GM19025 (cell line): ENCODE data around the gene GHR.
"Not testable (repeated sequence)": the region's sequence is repeated elsewhere in the genome, so short reads cannot be mapped to it uniquely, and the experiment has no call there.

Experiments used
- ATAC-seq: cut with Tn5 transposase; IDR thresholded peaks from one replicate; pipeline ENCODE4 v1.9.1; 2021; ENCODE audit warnings: mild to moderate bottlenecking, low read depth, moderate library complexity; ENCODE audit not compliant: unreplicated experiment

GHR gene

DNA sequence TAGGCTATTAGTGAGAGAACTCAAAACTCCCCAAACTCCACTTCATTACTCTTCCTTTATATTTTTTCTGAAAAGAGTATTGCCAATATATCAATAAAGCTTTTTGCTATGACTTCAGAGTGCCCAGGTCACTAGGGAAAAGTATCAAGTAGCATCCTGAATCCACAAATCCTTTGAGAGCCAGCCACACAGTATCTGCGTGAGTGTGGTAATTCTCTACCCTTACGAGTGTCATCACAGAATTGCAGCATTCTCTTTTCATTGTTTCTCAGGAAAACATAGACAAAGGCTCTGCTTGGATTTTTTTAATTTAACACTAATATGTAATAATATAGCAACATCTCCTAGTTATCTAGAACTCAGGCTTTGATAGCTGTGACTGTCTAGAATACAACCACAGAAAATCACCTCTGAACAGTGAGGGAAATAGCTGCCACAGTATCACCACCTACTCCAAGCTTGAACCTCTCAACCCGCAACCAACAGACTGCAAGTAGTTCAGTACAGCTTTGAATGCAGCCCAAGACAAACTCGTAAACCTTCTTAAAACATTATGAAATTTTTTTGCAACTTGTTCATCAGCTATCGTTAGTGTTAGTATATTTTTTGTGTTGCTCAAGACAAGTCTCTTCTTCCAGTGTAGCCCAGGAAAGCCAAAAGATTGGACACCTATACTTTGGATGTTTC lies 254.1 kb downstream of the GHR start:
- ATAC-seq = no peak

GRCh38 chr5:42680046-42680445 lies 256.8 kb downstream of the GHR start:
- no peak for ATAC-seq

GRCh38 chr5:42685078-42685477 lies 261.8 kb downstream of the GHR start:
- not testable (repeated sequence) for ATAC-seq

GRCh38 chr5:42689391-42689790 lies 266.2 kb downstream of the GHR start:
- no peak for ATAC-seq

GRCh38 chr5:42691413-42691937 lies 268.2 kb downstream of the GHR start:
- no peak for ATAC-seq

DNA sequence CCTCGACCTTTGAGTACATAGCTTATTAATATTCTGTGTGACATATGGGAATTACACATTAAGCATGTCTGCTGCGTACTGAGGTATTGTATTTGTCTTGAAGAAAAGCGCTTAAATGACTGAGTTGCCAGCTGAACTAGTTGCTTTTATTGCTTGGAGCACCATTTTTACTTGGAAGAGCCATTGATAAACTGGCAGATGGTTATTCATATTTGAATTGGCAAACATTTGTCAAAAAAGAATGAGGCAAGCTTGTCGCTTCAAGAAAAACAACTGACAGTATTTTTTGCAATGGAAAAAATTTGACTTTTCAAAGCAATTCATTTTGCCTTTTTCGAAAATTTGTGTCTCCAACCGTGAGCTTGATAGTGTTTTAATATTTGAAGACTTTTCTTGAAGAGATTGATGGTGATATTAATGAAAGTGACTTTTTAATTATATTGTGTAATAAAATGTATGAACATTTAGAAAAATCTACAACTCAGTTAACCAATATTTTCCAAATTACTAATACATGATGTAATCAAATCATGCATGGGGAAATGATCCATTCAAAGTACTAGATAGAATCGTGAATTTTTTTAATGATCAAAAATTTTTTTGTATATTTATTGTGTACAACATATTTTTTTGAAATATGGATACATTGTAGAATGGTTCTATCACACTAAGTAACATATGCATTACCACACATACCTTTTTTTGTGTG lies 278.3 kb downstream of the GHR start:
- ATAC-seq = no peak

GRCh38 chr5:42703238-42703637 lies 280.0 kb downstream of the GHR start:
- no peak for ATAC-seq

- no peak for ATAC-seq
Observed at GRCh38 chr5:42715785-42716184, 292.5 kb downstream of the GHR start.

- ATAC-seq = no peak
Observed at GRCh38 chr5:42718591-42718990, 295.4 kb downstream of the GHR start.

- ATAC-seq = no peak
Observed at GRCh38 chr5:42719034-42719433, 295.8 kb downstream of the GHR start.

DNA sequence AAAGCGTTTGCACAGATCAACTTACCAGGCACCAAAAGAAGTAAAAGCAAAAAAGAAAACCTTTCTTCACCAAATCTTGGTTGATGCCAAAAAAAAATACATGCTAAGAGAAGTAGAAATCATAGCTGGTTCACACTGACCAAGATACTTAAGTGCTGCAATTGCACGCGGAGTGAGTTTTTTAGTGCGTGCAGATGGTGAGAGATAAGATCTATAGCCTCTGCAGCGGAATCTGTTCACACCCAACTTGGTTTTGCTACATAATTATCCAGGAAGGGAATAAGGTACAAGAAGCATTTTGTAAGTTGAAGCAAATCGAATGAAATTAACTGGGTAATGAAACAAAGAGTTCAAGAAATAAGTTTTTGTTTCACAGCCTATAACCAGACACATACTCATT lies 297.0 kb downstream of the GHR start:
- ATAC-seq = no peak

DNA sequence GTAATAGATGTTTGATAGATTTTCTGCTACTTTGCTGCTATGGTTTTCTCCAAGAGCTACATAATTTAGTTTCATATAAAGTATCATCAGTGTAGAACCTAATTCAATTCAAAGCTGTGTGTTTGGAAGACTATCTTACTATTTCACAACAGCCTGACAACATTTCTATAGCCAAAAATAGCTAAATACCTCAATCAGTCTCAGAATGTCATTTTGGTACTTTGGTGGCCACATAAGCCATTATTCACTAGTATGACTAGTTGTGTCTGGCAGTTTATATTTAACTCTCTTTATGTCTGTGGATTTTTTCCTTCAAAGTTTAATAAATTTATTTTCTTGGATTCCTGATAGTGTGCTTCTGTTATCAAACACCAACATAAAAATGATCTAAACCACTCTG lies 298.2 kb downstream of the GHR start:
- no peak for ATAC-seq

DNA sequence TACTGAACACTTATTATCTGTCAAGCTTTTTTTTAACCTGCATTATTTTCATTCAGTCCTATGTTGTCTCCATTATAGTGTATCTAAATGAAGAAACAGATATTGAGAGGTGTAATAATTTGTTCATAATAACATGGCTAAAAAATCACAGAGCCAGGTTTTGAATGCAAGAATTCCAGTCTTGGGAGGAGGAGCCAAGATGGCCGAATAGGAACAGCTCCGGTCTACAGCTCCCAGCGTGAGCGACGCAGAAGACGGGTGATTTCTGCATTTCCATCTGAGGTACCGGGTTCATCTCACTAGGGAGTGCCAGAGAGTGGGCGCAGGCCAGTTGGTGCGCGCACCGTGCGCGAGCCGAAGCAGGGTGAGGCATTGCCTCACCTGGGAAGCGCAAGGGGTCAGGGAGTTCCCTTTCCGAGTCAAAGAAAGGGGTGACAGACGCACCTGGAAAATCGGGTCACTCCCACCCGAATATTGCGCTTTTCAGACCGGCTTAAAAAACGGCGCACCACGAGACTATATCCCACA lies 311.4 kb downstream of the GHR start:
- ATAC-seq = not testable (repeated sequence)

GRCh38 chr5:42740920-42741319 lies 317.7 kb downstream of the GHR start:
- no peak for ATAC-seq

DNA sequence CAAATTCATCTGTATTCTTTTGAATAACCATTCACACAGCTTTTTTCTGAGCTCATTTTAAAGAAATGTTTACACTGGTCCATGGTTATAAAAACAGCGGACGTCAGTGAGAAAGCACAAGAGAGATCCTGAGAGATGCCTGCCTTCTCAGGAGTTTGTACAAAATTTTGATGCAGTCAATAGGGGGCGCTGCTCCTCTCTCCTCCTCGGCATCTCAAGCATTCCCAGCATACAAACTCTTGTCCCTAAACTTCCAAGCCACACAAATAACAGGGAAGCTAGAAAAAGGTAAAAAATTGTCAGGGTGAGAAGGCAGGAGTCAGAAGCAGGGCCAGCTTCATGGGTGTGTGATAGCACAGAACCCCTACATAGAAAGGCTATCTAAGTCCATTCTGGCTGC lies 322.2 kb downstream of the GHR start:
- ATAC-seq = no peak

- ATAC-seq = no peak
Observed at GRCh38 chr5:42745856-42746255, 322.6 kb downstream of the GHR start.

DNA sequence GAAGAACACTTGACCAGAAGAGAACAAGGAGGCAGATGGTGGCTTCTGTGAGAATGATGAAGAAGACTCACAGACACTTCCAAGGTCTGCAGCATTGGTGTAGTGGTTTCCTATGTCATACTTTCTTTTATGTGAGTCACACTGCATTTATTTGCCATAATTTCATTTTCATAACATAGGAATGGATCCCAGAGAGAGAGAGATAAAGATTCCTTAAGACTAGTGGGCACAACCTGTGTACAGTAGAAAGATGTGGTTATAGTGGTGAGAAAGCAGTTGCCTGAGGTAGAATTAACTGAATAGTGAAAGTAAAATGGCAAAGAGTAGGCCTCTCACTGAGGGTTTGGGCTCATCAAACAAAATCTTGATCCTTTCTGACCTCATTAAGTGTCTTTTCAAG lies 325.8 kb downstream of the GHR start:
- no peak for ATAC-seq

DNA sequence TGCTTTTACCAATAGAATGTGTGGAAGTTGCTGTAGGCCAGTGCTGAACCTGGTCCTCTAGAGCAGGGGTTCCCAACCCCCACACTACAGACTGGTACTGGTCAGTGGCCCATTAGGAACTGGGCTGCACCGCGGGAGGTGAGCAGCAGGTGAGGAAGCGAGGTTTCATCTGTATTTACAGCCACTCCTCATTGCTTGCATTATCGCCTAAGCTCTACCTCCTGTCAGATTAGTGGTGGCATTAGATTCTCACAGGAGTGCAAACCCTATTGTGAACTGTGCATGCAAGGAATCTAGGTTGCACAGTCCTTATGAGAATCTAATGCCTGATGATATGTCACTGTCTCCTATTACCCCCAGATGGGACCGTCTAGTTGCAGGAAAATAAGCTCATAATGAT lies 327.3 kb downstream of the GHR start:
- ATAC-seq = no peak

DNA sequence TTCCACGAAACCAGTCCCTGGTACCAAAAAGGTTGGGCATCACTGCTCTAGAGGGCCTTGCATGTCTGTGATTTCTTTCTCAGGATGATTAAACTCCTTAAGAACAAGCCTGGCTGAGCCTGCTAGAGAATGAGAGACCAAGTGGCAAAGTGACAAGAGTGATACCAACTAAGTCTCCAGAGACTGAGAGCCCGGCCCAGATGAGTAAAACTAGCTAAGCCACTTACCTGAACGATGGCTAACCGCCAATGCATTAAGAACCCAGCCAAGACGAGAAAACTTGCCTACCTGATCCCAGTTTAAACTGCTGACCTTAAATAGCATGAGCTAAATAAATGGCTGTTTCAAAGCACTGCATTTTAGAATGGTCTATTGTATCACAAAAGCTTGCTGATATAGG lies 327.8 kb downstream of the GHR start:
- ATAC-seq = no peak

- no peak for ATAC-seq
Observed at GRCh38 chr5:42753099-42753498, 329.9 kb downstream of the GHR start.

GRCh38 chr5:42756606-42757601 lies 333.7 kb downstream of the GHR start, which contains the start of gene CCDC152:
CCDC152 (plus strand) TSS chr5:42756818; CDS start chr5:42759122, 2,304 bp downstream.
- ATAC-seq = no peak
